Upper lobe of right lung (tissue), 1 donor: ENCODE results near the gene GPBP1L1. TPM values are rescaled to one million over a fixed set of nuclear protein-coding genes. Genes with fewer than 3 reads are reported as not detected.
A peak's percentile ranks its signal among the peaks of the same experiment; 100 is the strongest.

Source experiments
- ATAC-seq: fragments of 200-7000 bp; cut with Tn5 transposase; one replicate; pipeline ENCODE4 v1.9.1; 2020; ENCODE audit warnings: mild to moderate bottlenecking, moderate library complexity
- DNase-seq: peaks from one replicate; pipeline ENCODE4 v3.0.0-alpha.2; 2020
- H3K27ac ChIP-seq: fragments of 200-600 bp; one replicate; pipeline ENCODE4 v1.8.0; 2022
- H3K27me3 ChIP-seq: fragments of 200-600 bp; one replicate; pipeline ENCODE4 v1.8.0; 2022; ENCODE audit warnings: mild to moderate bottlenecking
- H3K36me3 ChIP-seq: fragments of 200-600 bp; one replicate; pipeline ENCODE4 v1.8.0; 2022
- H3K4me1 ChIP-seq: fragments of 200-600 bp; one replicate; pipeline ENCODE4 v1.8.0; 2022
- H3K4me3 ChIP-seq: fragments of 200-600 bp; one replicate; pipeline ENCODE4 v1.8.0; 2022; ENCODE audit warnings: mild to moderate bottlenecking
- H3K9me3 ChIP-seq: fragments of 200-600 bp; one replicate; pipeline ENCODE4 v1.8.0; 2022
- intact Hi-C: fragments of 100-400 bp; cut with DNase I; formaldehyde crosslinking; loops from one replicate; pipeline ENCODE4 v1.11.0; 2022
- total RNA-seq: library from RNA; stranded (reverse); fragmentation: NEBNext Ultra II Directional; extraction: Animal tissue kit (Norgen Biotek cat#: 25700); gene quantifications from one replicate; pipeline ENCODE4 v1.2.1, GENCODE V29; 2021
- TF ChIP-seq, protein P1 (sequence below): fragments of 200-600 bp; IDR thresholded peaks from one replicate; pipeline ENCODE4 v1.8.0; 2022; ENCODE audit warnings: antibody characterized with exemption
- donor health status: DM: no; HTN: yes; CAD: no; lungs with severe emphysema.

The GPBP1L1 gene
- total RNA-seq, 1 donor from 2014 or later = 137 TPM

DNA sequence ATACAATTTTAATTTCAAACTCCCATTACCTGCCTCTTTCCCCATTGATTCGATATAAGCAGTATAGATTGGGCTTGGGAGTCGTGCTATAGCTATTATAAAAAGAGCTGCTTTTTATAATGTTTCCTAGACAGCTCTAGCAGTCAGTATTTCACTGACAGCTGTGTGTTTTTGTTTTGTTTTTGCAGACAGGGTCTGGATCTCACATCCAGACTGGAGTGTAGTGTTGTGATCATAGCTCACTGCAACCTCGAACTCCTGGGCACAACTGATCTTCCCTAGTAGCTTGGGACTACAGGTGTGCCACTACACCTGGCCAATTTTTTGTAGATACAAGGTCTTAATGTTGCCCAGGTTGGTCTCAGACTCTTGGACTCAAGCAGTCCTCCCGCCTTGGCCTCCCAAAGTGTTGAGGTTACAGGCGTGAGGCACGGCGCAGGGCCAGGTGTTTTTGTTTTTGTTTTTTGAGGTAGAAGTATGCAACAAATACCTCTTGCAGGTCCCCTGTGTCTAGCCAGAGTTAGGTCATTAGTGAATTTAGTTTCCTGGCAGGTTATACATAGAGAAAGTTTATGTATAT, 100.7 kb downstream of the GPBP1L1 start:
- H3K36me3 ChIP-seq = no peaks in the 10 kb centered on the region
- no peaks in the 10 kb centered on the region for H3K27me3 ChIP-seq
- no peak for ATAC-seq
- intact Hi-C loops = no loop called here
- no peaks in the 10 kb centered on the region for H3K9me3 ChIP-seq
- DNase-seq = no peak
- H3K4me3 ChIP-seq = peak overlapping the region; percentile 100
- H3K27ac ChIP-seq = peak overlapping the region; percentile 93
- TF ChIP-seq, protein P1, sequence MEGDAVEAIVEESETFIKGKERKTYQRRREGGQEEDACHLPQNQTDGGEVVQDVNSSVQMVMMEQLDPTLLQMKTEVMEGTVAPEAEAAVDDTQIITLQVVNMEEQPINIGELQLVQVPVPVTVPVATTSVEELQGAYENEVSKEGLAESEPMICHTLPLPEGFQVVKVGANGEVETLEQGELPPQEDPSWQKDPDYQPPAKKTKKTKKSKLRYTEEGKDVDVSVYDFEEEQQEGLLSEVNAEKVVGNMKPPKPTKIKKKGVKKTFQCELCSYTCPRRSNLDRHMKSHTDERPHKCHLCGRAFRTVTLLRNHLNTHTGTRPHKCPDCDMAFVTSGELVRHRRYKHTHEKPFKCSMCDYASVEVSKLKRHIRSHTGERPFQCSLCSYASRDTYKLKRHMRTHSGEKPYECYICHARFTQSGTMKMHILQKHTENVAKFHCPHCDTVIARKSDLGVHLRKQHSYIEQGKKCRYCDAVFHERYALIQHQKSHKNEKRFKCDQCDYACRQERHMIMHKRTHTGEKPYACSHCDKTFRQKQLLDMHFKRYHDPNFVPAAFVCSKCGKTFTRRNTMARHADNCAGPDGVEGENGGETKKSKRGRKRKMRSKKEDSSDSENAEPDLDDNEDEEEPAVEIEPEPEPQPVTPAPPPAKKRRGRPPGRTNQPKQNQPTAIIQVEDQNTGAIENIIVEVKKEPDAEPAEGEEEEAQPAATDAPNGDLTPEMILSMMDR = no peak
- peaks cover 30% of the 10 kb centered on the region for H3K4me1 ChIP-seq

DNA sequence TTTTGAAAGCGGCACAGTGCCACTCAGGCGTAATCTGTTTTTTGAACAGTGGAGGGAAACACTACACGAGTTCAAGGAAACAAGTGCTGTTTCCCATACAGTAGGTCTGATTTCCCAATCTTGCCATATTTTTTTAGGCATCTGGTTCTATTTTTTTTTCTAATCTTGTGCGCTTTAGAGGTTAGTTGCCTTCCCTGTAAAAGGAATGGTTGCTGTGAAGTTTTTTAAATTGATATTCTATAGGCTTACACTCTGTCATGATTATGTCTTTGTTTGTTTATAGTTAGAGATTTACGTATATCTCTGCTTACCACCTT, 101.3 kb downstream of the GPBP1L1 start:
- H3K27me3 ChIP-seq = no peaks in the 10 kb centered on the region
- no peak for DNase-seq
- H3K36me3 ChIP-seq = no peaks in the 10 kb centered on the region
- TF ChIP-seq, protein P1 = no peak
- intact Hi-C loops = no loop called here
- ATAC-seq = no peak
- no peaks in the 10 kb centered on the region for H3K9me3 ChIP-seq
- peak overlapping the region; percentile 100 for H3K4me3 ChIP-seq
- H3K27ac ChIP-seq = peak overlapping the region; percentile 93
- H3K4me1 ChIP-seq = peaks cover 28% of the 10 kb centered on the region

DNA sequence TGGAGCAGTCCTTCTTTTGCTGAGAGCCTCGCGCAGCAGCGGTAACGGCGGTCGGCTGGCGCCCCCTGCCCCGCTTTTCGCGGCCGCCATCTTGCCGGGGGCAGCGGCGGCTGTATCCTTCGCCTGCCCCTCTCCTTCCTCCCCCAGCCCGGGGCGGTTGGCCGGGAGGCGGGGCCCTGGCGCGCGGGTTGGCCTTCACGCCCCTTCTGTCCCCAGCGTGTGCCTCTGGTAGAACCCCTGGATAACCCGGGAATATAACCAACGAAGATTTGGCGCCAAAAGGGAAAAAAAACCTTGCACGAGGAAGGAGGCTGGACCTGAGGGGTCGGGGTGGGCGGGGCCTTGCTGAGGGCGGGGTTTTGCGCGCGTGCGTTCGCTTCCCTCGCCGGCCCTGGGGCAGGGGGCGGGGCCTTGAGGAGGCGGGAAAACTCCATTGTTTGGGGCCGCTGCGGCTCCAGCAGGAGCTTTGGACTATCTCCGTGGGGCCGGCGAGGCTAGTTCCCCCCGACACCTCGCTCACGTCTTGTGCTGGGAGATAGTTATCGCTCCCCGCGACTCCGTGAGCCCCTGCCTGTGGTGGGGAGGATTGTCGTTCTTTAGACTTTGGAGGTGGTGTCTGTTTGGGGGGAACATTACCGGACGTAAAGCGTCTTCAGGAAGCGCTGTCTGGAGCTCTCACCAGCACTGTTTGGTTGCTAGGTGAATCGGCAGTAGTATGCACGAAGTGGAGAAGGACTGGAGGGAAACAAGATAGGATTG, 101.8 kb downstream of the GPBP1L1 start:
- peak; percentile 95 for DNase-seq

GRCh38 chr1:45583666-45584350, 102.5 kb downstream of the GPBP1L1 start, which contains the start of gene NASP:
TSS of gene NASP (plus strand) at chr1:45584041. CDS start at chr1:45584147, 106 bp downstream.
- ATAC-seq = peak; percentile 83
- TF ChIP-seq, protein P1 = no peak
- H3K36me3 ChIP-seq = no peaks in the 10 kb centered on the region
- no peaks in the 10 kb centered on the region for H3K27me3 ChIP-seq
- peak; percentile 93 for DNase-seq
- H3K4me3 ChIP-seq = peak within 1 kb of the TSS; percentile 100
- H3K4me1 ChIP-seq = peaks cover 25% of the 10 kb centered on the region
- H3K9me3 ChIP-seq = no peaks in the 10 kb centered on the region
- intact Hi-C loops = no loop called here
- H3K27ac ChIP-seq = peak within 1 kb of the TSS; percentile 93

More for the DNA sequence above, 101.8 kb downstream of the GPBP1L1 start:
- peak overlapping the region; percentile 100 for H3K4me3 ChIP-seq
- no peaks in the 10 kb centered on the region for H3K9me3 ChIP-seq
- intact Hi-C loops = no loop called here
- H3K4me1 ChIP-seq = peaks cover 25% of the 10 kb centered on the region
- H3K36me3 ChIP-seq = no peaks in the 10 kb centered on the region
- peak overlapping the region; percentile 93 for H3K27ac ChIP-seq
- ATAC-seq = peak; percentile 85
- TF ChIP-seq, protein P1 = no peak
- no peaks in the 10 kb centered on the region for H3K27me3 ChIP-seq

- TF ChIP-seq, protein P1 = no peak
- Histone ChIP-seq H3K27ac (peak overlapping the region; percentile 93), H3K4me3 (peak overlapping the region; percentile 100), H3K36me3 (no peaks in the 10 kb centered on the region), H3K4me1 (peaks cover 25% of the 10 kb centered on the region), H3K27me3 (no peaks in the 10 kb centered on the region), H3K9me3 (no peaks in the 10 kb centered on the region)
- DNase-seq (peak; percentile 97), ATAC-seq (peak; percentile 93)
- intact Hi-C loops = no loop called here
Measured at GRCh38 chr1:45583264-45583665, 103.1 kb downstream of the GPBP1L1 start.

Other genes with a start within 250 kb of the GPBP1L1 start
- 8.4 TPM for gene TESK2, start 195.4 kb downstream of the GPBP1L1 start, total RNA-seq
- 0.87 TPM for gene CCDC163, start 186.5 kb downstream of the GPBP1L1 start, total RNA-seq
- 6.9 TPM for gene MMACHC, start 186.2 kb downstream of the GPBP1L1 start, total RNA-seq
- 401 TPM for gene PRDX1, start 164.6 kb downstream of the GPBP1L1 start, total RNA-seq
- gene AKR1A1, start 135.7 kb downstream of the GPBP1L1 start, total RNA-seq = 167 TPM
- 49.8 TPM for gene NASP, start 102.5 kb downstream of the GPBP1L1 start, total RNA-seq
- 5.0 TPM for gene CCDC17, start 62.5 kb downstream of the GPBP1L1 start, total RNA-seq
- gene TMEM69, start 1.6 kb upstream of the GPBP1L1 start, total RNA-seq = 15.5 TPM
- gene IPP, start 64.1 kb upstream of the GPBP1L1 start, total RNA-seq = 16.1 TPM
- gene MAST2, start 117.1 kb upstream of the GPBP1L1 start, total RNA-seq = 22.0 TPM